ENCODE measurements around the gene EMC8. TPM values are rescaled to one million over a fixed set of nuclear protein-coding genes. Genes with fewer than 3 reads are reported as not detected.

Gene EMC8
- total RNA-seq, 4 donors from 2014 or later, result 22.2 to 39.0 (median 27.3) TPM

DNA sequence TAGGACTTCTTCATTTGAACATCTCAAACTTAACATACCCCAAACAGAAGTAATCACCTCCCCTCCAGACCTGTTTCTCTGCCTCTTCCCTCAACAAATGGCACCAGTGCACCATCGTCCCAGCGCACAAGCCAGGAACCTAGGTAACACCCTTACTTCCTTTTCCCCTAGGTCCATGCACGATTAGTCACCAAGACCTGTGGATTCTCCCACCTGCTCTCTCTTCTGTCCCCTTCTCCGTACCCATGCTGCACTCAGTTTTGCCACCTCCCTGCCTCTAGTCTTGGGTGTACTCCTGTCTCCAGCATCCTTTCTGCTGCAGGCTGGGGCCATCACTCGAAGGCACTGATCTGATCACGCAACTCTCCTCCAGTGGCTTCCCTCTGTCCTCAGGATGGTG is 3.2 kb downstream of the EMC8 start:
- TF ChIP-seq, protein P1, sequence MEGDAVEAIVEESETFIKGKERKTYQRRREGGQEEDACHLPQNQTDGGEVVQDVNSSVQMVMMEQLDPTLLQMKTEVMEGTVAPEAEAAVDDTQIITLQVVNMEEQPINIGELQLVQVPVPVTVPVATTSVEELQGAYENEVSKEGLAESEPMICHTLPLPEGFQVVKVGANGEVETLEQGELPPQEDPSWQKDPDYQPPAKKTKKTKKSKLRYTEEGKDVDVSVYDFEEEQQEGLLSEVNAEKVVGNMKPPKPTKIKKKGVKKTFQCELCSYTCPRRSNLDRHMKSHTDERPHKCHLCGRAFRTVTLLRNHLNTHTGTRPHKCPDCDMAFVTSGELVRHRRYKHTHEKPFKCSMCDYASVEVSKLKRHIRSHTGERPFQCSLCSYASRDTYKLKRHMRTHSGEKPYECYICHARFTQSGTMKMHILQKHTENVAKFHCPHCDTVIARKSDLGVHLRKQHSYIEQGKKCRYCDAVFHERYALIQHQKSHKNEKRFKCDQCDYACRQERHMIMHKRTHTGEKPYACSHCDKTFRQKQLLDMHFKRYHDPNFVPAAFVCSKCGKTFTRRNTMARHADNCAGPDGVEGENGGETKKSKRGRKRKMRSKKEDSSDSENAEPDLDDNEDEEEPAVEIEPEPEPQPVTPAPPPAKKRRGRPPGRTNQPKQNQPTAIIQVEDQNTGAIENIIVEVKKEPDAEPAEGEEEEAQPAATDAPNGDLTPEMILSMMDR (IDR thresholded peaks at IDR 0.05), result no peak
- no peak for ATAC-seq (ENCODE audit: low FRiP score)
- DNase-seq (ENCODE audit: low spot score), result no peak

GRCh38 chr16:85794696-85795095 is 4.6 kb downstream of the EMC8 start:
- DNase-seq (ENCODE audit: low spot score) (no peak), ATAC-seq (ENCODE audit: low FRiP score) (no peak)
- TF ChIP-seq, protein P1 (IDR thresholded peaks at IDR 0.05), result no peak

GRCh38 chr16:85793662-85794298 is 5.6 kb downstream of the EMC8 start:
- no peak for DNase-seq (ENCODE audit: low spot score)
- TF ChIP-seq, protein P1 (IDR thresholded peaks at IDR 0.05), result no peak
- ATAC-seq (ENCODE audit: low FRiP score), result no peak

GRCh38 chr16:85789773-85790172 is 9.6 kb downstream of the EMC8 start:
- no peak for ATAC-seq (ENCODE audit: low FRiP score)
- TF ChIP-seq, protein P1 (IDR thresholded peaks at IDR 0.05), result no peak
- no peak for DNase-seq (ENCODE audit: low spot score)

DNA sequence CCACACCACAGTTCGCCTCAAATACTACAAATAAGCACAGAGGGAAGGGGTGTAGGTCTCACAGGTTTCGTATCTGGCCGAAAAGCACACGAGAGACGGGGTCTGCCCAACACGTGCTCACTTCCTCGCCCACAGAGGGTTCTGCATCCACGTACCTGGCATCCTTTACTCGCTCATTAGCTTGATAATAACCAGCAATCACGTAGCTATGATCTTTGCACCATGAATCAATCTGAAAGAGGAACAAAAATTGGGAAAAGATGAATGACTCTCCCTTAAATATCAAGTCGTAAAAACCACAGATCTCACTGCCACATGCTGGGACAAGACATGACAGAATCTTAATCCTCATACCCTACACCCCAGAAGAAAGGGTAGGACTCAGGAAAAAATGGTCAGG is 10.5 kb downstream of the EMC8 start:
- ATAC-seq (ENCODE audit: low FRiP score), result no peak
- TF ChIP-seq, protein P1 (IDR thresholded peaks at IDR 0.05), result no peak
- DNase-seq (ENCODE audit: low spot score), result no peak

GRCh38 chr16:85785927-85786326 is 13.4 kb downstream of the EMC8 start:
- no peak for ATAC-seq (ENCODE audit: low FRiP score)
- TF ChIP-seq, protein P1 (IDR thresholded peaks at IDR 0.05), result no peak

GRCh38 chr16:85784813-85785212 is 14.5 kb downstream of the EMC8 start:
- TF ChIP-seq, protein P1 (IDR thresholded peaks at IDR 0.05), result no peak
- no peak for DNase-seq (ENCODE audit: low spot score)
- ATAC-seq (ENCODE audit: low FRiP score), result no peak

More at GRCh38 chr16:85785927-85786326, 13.4 kb downstream of the EMC8 start:
- no peak for DNase-seq (ENCODE audit: low spot score)

Measured in omental fat pad (tissue), 4 donors.